NCI-H1694 (cell line): Measurements from ENCODE around the gene FAM131B.

Source experiments
- DNase-seq: peaks from one replicate; lab custom pipeline; 2025; lab: John Stamatoyannopoulos, UW

The FAM131B gene

DNA sequence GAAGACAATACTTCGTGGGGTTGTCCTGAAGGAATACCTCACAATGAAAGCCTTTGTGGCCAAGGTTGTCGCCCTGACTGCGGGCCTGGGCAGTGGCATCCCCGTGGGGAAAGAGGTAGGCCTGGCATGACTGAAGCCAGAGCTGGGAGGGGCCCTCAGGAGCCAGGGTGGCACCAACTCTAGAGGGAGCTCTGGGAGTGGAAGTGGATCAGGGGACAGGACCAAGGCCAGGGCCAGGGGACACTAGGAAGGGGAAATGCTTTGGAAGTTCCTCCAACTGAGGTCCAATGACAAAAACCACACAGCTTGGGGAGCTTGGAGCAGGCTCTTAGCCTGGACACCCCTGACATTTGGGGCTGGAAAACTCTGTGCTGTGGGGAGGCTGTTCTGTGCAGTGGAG is 40.8 kb downstream of the FAM131B start:
- no peak for DNase-seq

DNA sequence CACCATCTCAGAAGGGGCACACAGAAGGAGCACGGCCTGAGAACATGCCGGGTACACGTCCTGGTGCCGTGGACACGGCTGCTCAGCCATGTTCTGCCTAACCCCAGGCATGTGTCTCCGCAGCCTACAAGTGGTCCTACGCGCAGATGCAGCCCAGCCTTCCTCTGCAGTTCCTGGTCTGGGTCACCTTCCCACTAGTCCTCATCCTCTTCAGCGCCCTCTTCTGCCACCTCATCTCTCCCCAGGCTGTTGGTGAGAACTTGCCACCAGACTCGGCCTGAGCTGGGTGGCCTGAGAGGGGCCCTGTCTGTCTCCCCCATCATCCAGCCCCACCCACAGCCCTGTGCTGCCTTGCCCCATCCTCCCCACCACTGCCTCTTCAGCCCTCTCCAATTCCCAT is 41.3 kb downstream of the FAM131B start:
- no peak for DNase-seq

DNA sequence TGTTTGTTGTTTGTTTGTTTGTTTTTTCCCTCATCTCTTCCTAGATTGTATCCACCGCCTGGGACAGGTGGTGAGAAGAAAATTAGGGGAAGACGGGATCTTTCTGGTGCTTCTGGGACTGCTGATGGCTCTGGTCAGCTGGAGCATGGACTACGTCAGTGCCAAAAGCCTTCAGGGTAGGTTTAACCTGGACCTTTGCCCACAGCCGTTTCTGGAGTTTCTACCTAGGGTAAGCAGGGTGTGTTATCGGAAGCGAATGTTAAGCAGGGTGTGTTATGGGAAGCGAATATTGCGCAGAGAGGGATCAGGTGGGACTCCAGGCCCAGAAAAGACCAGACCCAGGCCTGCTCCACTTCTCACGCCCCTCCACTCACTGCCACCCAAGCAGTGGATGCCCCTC is 41.9 kb downstream of the FAM131B start:
- DNase-seq: no peak

DNA sequence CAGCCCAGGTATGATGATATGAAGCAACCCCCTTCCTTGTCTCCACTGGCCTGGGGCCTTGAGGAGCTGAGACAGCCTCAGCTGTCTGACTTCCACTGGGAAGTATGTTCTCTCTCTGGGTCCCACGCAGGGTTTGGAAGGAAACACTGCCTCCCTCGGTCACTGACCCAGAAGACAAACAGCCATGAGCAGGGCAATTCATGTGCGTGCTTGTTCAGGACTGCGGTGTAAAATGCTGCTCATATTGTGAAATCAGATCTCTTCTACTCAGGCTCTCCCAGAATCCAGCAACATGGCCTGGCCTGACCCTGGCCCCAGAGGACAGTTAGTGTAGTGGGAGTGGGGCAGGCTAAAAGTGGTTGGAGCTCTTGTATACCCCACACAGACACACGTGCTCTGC is 43.9 kb downstream of the FAM131B start:
- no peak for DNase-seq

DNA sequence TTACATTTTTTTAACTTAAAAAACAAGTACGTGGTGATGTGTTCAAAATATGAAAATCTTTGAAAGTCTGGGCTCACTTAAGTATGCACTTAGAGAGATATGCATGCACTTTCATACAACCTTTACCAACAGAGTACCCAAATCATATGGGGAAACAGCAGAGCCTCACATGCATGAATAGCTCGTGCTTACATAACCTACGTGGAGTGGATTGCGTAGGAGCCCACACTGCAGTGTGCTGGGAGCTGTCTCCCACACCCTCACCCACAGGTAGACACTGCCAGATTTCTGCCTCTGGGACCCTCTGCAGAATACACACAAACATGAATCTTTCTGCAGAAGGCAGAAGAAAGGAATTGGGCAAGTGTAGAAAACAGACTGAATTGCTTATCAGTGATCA is 46.0 kb downstream of the FAM131B start:
- DNase-seq: no peak

DNA sequence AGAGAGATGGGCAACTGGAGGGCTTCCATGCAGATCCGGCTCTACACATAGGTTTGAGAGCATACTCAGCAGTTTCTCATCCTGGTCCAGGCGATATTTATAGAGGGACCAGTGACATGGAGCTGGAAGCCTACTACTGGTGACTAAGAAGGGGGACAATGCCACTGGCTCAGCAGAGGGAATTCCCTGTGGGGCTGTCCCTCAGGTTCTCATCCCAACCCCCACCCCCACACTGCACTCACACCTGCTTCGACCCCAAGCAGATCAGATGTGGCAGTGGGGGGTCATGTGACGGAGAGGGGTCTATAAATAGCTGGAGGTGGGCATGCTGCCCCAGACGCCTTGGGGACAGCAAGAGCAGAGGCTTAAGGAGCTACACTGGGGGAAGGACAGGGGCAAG is 46.7 kb downstream of the FAM131B start, which contains the start of gene CLCN1:
TSS of gene CLCN1 (plus strand) at position 336 of the 400 bp plus-strand sequence. CDS start 102 bp downstream, outside the sequence.
- no peak for DNase-seq

DNA sequence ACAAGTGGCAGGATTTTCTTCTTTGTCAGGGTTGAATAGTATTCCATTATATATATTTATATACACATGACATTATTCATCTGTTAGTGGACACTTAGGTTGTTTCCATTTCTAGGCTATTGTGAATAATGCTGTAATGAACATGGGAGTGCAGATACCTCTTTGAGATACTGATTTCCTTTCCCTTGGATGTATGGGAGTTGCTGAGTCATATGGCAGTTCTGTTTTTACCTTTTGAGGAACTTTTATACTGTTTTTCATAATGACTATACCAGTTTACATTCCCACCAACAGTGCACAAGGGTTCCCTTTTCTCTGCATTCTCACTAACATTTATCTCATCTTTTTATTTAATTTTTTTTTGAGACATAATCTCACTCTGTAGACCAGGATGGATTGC is 48.4 kb downstream of the FAM131B start:
- no peak for DNase-seq

DNA sequence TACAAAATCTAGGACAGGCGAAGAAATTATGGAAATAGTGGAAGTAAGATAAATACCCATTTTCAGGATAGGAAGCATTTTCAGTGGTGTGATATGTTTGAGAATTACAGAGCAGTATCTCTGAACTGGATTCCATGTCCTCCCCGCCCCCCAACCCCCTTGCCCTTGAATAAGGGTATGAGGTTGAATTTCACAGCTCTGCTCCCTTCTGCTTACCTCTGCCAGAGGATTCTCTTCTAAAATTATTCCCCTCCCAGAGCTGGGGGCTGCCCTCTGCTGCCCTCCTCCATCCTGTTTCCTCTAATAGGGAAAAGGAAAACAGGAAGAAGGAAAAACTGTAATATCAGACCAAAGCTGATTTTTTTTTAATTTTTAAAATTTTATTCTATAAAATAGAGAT is 53.9 kb downstream of the FAM131B start:
- DNase-seq: no peak

DNA sequence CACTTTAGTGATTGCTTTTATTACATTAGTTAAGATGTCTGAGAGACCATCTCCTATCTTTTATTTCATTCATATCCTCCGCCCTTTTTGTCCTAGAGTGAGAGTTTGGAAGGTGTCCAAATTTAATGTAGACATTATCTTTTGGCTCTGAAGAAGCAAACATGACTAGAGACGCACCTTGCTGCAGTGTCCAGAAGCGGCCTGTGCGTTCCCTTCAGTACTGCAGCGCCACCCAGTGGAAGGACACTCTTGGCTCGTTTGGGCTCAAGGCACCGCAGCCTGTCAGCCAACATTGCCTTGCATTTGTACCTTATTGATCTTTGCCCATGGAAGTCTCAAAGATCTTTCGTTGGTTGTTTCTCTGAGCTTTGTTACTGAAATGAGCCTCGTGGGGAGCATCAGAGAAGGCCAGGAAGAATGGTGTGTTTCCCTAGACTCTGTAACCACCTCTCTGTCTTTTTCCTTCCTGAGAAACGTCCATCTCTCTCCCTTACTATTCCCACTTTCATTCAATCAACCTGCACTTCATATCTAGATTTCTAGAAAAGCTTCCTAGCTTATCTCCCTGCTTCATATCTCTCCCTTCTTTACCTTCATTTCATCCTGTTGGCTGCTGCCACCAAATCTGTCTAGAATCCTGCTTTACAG is 57.0 kb downstream of the FAM131B start:
- DNase-seq: no peak

DNA sequence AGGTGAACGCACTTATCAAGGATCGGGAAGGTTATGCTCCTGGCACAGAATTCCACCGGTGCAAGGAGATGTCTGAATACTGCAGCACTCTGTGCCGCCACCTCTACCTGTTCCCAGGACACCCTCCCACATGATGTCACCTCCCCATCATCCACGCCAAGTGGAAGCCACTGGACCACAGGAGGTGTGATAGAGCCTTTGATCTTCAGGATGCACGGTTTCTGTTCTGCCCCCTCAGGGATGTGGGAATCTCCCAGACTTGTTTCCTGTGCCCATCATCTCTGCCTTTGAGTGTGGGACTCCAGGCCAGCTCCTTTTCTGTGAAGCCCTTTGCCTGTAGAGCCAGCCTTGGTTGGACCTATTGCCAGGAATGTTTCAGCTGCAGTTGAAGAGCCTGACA is 57.6 kb downstream of the FAM131B start:
- no peak for DNase-seq

DNA sequence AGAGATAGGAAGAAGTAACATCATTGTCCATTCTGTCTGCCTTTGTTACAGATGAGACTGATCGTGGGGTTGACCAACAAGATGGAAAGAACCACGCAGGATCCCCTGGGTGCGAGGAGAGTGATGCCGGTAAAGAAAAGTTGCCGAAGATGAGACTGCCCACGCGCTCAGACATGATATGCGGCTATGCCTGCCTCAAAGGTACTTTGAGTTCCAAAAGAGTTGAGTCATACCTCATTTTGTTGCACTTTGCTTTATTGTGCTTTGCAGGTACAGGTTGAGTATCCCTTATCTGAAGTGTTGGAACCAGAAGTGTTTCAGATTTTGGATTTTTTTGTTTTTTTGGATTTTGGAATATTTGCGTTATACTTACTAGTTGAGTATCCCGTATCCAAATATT is 58.8 kb downstream of the FAM131B start:
- no peak for DNase-seq
